Muscle of leg (tissue), 11 donors: ENCODE results near the gene SLC6A1. TPM values are rescaled to one million over a fixed set of nuclear protein-coding genes. Genes with fewer than 3 reads are reported as not detected.

Experiments
- DNase-seq: peaks from one replicate; pipeline ENCODE4 v3.0.0; 2013
- H3K27ac ChIP-seq: one replicate; pipeline ENCODE4 v1.5.1; 2013; ENCODE audit warnings: mild to moderate bottlenecking, low read length, control low read depth
- H3K27me3 ChIP-seq: one replicate; pipeline ENCODE4 v1.6.1; 2013; ENCODE audit warnings: low read length; ENCODE audit not compliant: control insufficient read depth, insufficient read depth
- H3K36me3 ChIP-seq: one replicate; pipeline ENCODE4 v1.6.1; 2013; ENCODE audit warnings: low read length; ENCODE audit not compliant: control insufficient read depth, insufficient read depth
- H3K4me1 ChIP-seq: one replicate; pipeline ENCODE4 v1.6.1; 2013; ENCODE audit warnings: low read length; ENCODE audit not compliant: control insufficient read depth, insufficient read depth
- H3K4me3 ChIP-seq: one replicate; pipeline ENCODE4 v1.5.1; 2013; ENCODE audit warnings: low read length, control low read depth
- H3K9me3 ChIP-seq: replicated peaks from 2 replicates; pipeline ENCODE4 v1.6.1; 2013; ENCODE audit warnings: low read depth, low read length; ENCODE audit not compliant: control insufficient read depth
- WGBS: methylation state at CpG from one replicate; pipeline ENCODE4 v1.1.5; 2013; ENCODE audit warnings: missing lambda C conversion rate; ENCODE audit not compliant: insufficient coverage; 5-methylcytosine and 5-hydroxymethylcytosine counted together
- polyA plus RNA-seq, 8 donors: library from polyadenylated mRNA; unstranded; fragments of 120-200 nt; gene quantifications; one replicate each; pipeline versions ENCODE4 v1.2.1 to v1.2.3, GENCODE V29; 2013; ENCODE audit warnings: inconsistent platforms in 1 of 8, low replicate concordance in 1 of 8; ENCODE audit not compliant: insufficient read length in 8 of 8, insufficient read depth in 1 of 8
- total RNA-seq: library from RNA; stranded (reverse); fragments of 120-200 nt; gene quantifications from one replicate; pipeline ENCODE4 v1.2.4, GENCODE V29; 2013

Gene SLC6A1
- total and polyA plus RNA-seq, 9 donors: 1.2 to 3.2 (median 2.0) TPM

DNA sequence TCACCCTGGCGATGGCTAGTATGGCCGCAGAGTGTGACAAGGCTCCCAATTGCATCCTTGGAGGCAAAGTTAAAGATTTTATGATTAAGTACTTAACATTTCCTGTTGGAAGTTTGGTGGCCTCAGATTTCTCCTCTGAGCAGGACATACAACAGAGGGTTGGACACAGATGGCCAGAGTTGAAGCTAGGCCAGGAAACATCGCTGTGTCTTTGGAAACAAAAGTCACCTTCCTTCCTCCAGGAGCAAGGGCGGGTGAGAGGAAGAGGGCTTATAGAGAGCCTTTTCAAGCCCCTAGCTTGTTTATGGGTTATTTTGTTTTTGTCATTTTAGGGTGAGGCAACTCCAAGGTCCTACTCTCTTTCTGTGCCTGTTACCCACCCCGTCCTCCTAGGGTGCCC, 24.2 kb downstream of the SLC6A1 start:
- no peaks in the 10 kb centered on the region for H3K9me3 ChIP-seq
- no peaks in the 10 kb centered on the region for H3K4me1 ChIP-seq
- WGBS: 71% methylated on average over 1 of the region's 5 CpGs

DNA sequence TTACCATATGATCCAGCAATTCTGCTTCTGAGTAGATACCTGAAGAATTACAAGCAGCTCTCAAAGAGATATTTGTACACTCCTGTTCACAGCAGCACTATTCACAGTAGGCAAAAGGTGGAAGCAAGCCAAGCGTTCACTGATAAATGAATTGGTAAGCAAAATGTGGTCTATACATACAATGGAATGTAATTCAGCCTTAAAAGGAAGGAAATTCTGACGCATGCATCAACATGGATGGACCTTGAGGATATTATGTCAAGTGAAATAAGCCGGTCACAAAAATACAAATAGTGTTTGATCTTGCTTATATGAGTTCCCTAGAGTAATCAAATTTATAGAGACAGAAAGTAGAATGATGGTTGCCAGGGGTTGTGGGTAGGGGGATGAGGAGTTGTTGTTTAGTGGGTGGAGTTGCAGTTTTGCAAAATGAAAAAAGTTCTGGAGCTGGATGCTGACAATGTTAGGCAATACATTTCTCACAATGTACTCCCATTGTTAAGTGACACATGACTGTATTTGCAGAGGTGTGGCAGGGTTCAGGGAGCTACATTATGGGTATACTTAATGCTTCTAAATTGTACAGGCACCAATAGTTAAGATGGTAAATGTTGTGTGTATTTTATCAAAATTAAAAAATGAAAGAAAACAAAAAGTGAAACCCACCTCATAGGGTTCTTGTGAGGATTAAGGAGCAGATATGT, 26.7 kb downstream of the SLC6A1 start:
- 83% methylated on average over 3 of the region's 3 CpGs for WGBS
- Histone ChIP-seq H3K27ac (no peak overlapping the region), H3K4me1 (no peaks in the 10 kb centered on the region), H3K4me3 (no peak overlapping the region), H3K36me3 (no peaks in the 10 kb centered on the region), H3K9me3 (no peaks in the 10 kb centered on the region), H3K27me3 (peaks cover 8% of the 10 kb centered on the region)
- no peak for DNase-seq

More for the DNA sequence above, 24.2 kb downstream of the SLC6A1 start:
- Histone ChIP-seq H3K27me3 (peaks cover 7% of the 10 kb centered on the region), H3K27ac (no peak overlapping the region), H3K4me3 (no peak overlapping the region), H3K36me3 (no peaks in the 10 kb centered on the region)
- DNase-seq: no peak

DNA sequence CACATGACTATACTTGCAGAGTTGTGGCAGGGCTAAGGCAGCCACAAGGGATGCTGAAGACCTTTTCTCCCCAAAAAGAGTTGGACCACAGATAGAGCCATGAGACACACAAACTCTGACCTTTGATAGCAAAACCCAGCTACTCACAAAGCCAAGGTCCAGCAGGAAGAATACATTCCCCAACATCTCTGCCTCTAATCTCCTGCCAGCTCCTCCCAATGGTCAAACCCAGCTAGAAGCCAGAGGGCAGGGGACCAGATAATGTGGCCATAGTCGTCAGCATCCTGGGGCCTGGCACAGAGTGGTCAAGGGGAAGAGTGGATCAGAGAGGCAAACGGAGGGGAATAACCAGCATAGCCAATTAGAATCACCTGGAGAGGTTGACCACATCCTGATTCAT, 28.2 kb downstream of the SLC6A1 start:
- Histone ChIP-seq H3K4me1 (no peaks in the 10 kb centered on the region), H3K36me3 (no peaks in the 10 kb centered on the region), H3K9me3 (no peaks in the 10 kb centered on the region), H3K27ac (no peak overlapping the region), H3K4me3 (no peak overlapping the region), H3K27me3 (peaks cover 9% of the 10 kb centered on the region)
- no CpG with 5 or more reads among the region's 2 CpGs for WGBS
- DNase-seq: no peak

DNA sequence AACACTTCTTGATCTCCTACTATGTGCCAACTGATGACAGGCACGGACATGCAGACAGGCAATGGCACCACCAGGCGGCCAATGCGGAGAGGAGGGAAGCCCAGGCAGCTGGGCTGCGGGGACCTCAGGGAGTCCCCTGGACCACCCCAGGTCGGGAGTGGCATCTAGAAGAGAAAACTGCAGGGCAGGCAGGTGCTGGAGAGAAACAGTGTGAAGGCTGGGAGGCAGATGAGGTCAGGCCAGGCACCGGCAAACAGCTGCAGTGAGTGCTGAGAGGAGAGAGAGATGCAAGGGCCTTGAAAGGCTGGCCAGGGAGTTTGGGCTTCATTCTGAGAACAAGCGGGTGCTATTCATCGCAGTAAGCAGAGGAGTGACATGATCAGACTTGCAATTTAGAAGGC, 29.1 kb downstream of the SLC6A1 start:
- H3K27ac ChIP-seq: no peak overlapping the region
- no peak for DNase-seq
- WGBS: 67% methylated on average over 8 of the region's 8 CpGs
- no peaks in the 10 kb centered on the region for H3K36me3 ChIP-seq
- peaks cover 2% of the 10 kb centered on the region for H3K9me3 ChIP-seq
- peaks cover 11% of the 10 kb centered on the region for H3K27me3 ChIP-seq
- no peak overlapping the region for H3K4me3 ChIP-seq
- no peaks in the 10 kb centered on the region for H3K4me1 ChIP-seq

DNA sequence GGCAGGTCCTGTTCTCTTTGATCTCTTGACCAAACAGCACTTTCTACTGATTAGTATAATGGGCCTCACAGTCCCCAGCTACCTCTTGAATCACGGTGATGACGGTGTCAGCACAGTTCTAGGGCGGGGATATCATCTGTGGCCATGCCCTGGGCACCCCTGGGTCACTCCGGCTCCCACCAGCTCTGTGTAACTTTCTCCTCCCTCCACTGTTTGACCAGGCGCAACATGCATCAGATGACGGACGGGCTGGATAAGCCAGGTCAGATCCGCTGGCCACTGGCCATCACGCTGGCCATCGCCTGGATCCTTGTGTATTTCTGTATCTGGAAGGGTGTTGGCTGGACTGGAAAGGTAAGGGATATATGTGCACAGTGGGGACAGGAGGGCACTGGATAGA, 29.6 kb downstream of the SLC6A1 start:
- WGBS: 72% methylated on average over 9 of the region's 10 CpGs

DNA sequence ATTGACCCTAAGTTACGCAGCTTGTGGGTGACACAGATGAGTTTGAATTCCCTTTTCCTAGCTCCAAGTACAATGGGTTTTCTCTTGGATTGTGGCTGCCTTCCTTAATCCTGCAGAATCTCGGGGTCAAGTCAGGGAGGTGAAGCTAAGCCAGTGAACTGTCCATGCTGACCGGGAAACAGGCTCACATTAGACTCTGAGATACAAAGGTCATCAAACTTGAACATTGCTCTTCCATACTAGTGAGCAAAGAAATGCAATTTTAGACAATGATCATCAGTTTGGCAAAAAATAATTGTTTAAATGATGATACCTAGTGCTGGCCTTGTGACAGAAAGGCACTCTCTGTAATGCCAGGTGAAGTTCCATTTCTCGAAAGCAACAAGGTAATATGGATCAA, 31.6 kb downstream of the SLC6A1 start:
- Histone ChIP-seq H3K4me1 (no peaks in the 10 kb centered on the region), H3K27ac (no peak overlapping the region), H3K4me3 (no peak overlapping the region), H3K36me3 (no peaks in the 10 kb centered on the region), H3K27me3 (peaks cover 11% of the 10 kb centered on the region), H3K9me3 (peaks cover 2% of the 10 kb centered on the region)
- WGBS: no CpG with 5 or more reads among the region's 4 CpGs
- no peak for DNase-seq

More for the DNA sequence above, 29.6 kb downstream of the SLC6A1 start:
- Histone ChIP-seq H3K4me3 (no peak overlapping the region), H3K27me3 (peaks cover 11% of the 10 kb centered on the region), H3K4me1 (no peaks in the 10 kb centered on the region), H3K27ac (no peak overlapping the region), H3K9me3 (peaks cover 2% of the 10 kb centered on the region), H3K36me3 (no peaks in the 10 kb centered on the region)
- DNase-seq: no peak

DNA sequence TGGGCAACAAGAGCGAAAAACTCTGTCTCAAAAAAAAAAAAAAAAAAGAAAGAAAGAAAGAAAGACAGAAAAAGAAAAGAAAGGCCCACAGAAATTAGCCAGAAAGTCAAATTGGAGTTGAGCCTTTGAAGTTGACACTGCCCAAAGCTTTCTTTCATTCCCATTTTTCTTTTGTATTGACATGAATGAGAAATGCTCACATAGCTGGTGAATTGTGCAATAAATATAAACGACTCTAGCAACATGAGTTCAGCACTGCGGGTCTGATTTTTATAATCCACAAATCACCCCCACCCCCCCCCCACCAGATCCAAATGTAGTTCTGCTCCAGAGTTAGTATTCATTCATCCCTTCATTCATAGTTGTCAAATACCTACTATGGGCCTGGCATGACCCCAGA, 37.4 kb downstream of the SLC6A1 start:
- no peak for DNase-seq
- H3K4me3 ChIP-seq: no peak overlapping the region
- H3K27ac ChIP-seq: no peak overlapping the region
- no peaks in the 10 kb centered on the region for H3K36me3 ChIP-seq
- H3K4me1 ChIP-seq: no peaks in the 10 kb centered on the region
- peaks cover 6% of the 10 kb centered on the region for H3K27me3 ChIP-seq
- 67% methylated on average over 1 of the region's 3 CpGs for WGBS
- peaks cover 2% of the 10 kb centered on the region for H3K9me3 ChIP-seq

DNA sequence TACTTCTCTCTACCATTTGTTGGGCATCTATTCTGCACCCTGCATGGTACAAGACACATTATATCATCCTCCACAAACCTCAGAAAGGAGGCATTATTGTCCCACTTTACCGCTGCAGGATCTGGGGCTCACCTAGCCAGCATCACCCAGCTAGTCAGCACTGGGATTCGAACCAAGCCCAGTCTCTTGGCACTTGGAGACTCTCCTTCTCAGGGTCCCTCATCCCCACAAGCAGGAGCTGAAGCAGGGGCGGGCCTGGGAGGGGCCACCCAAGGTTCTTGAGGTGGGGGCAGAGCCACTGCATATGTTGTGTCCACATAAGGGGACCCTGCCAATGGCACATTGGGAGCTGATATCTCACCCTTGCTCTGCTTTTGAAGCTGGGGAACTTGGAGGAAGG, 41.3 kb downstream of the SLC6A1 start:
- Histone ChIP-seq H3K4me3 (no peak overlapping the region), H3K27me3 (peaks cover 16% of the 10 kb centered on the region)
- WGBS: 93% methylated on average over 2 of the region's 3 CpGs

DNA sequence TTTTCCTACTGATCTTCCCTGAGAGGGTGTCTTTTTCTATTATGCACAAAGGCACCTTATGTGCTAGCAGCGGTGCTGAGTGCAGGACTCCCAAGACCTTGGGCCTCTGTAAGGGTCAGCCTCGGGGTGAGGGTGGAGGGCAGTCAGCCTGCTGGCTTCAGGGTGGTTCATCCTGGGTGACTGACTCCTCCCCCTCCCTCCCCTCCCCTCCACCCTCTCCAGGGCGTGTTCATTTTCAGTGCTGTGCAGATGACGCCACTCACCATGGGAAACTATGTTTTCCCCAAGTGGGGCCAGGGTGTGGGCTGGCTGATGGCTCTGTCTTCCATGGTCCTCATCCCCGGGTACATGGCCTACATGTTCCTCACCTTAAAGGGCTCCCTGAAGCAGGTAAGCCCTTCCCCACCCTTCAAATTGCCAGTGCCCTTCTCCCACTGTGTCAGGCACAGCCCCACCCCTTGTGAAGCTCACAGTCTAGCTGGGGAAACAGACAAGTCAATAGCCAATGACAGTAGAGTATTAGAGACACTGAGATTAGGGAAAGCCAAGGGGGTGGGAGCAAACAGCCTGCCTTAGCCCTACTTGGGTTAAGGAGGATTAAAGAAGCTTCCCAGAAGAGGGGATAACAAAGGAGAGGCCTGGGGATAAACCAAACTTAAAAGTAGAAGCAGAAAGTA, 41.9 kb downstream of the SLC6A1 start:
- H3K27ac ChIP-seq: no peak overlapping the region
- H3K4me1 ChIP-seq: no peaks in the 10 kb centered on the region
- H3K27me3 ChIP-seq: peaks cover 16% of the 10 kb centered on the region
- no peaks in the 10 kb centered on the region for H3K36me3 ChIP-seq
- no peak for DNase-seq
- no peaks in the 10 kb centered on the region for H3K9me3 ChIP-seq
- H3K4me3 ChIP-seq: no peak overlapping the region
- whole genome bisulfite sequencing: 60% methylated on average over 4 of the region's 5 CpGs

More for the DNA sequence above, 41.3 kb downstream of the SLC6A1 start:
- no peaks in the 10 kb centered on the region for H3K4me1 ChIP-seq
- no peak overlapping the region for H3K27ac ChIP-seq
- no peaks in the 10 kb centered on the region for H3K9me3 ChIP-seq
- no peak for DNase-seq
- no peaks in the 10 kb centered on the region for H3K36me3 ChIP-seq

DNA sequence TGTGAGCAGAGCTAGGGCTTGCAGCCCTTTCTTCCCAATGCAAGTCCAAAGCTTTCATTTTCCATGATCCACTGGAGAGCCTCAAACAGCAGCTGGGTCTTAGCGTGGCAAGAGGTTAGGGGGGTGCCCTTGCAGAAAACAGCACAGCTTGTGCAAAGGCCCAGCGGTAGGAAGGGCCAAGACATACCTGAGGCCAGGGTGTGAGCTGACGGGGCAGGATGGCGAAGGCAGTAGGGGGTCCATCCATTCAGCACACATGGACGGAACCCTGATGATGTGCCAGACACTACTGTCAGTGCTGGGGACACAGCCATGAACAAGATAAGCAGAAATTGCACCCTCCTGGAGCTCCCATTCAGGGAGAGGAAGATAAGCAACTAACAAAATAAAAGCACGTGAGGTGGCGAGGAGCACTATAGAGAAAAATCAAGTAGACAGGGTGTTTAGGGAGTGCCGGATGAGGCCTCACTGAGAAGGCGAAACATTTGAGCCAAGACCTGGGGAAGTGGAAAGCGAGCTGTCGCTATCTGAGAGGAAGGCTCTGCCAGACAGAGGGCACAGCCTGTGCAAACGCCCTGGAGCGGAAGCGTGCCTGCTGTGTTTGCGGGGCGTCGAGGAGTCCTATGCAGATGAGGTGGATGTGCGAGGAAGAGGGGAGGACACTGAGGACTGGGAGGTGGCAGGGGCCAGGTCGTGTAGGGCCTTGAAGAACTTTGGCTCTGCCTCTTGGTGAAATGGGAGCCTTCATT, 43.4 kb downstream of the SLC6A1 start:
- H3K36me3 ChIP-seq: no peaks in the 10 kb centered on the region
- no peak for DNase-seq
- WGBS: 71% methylated on average over 17 of the region's 19 CpGs
- no peak overlapping the region for H3K27ac ChIP-seq
- no peaks in the 10 kb centered on the region for H3K9me3 ChIP-seq
- no peaks in the 10 kb centered on the region for H3K4me1 ChIP-seq
- peaks cover 20% of the 10 kb centered on the region for H3K27me3 ChIP-seq
- no peak overlapping the region for H3K4me3 ChIP-seq
